ENCODE results near the gene INSR. TPM values are rescaled to one million over a fixed set of nuclear protein-coding genes. Genes with fewer than 3 reads are reported as not detected.

The INSR gene
- total and polyA plus RNA-seq, 2 of the 8 experiments (the other 6 are each of a cell fraction or from before 2014, with no cell fraction given), result 13.1 to 48.7 TPM

- Histone ChIP-seq H2BK120ac (replicated peaks; ENCODE audit: low read depth, low read length) (no peak overlapping the region), H4K91ac (replicated peaks; ENCODE audit: insufficient read length, low read length) (no peak overlapping the region), H2BK20ac (ENCODE audit: low read length) (no peak overlapping the region), H2BK12ac (ENCODE audit: low read depth, low read length) (no peak overlapping the region), H3K27me3 (replicated peaks in 1 of 4; ENCODE audit: control insufficient read depth in 3 of 4, extremely low read depth in 1 of 4, insufficient read depth in 3 of 4, low read length in 3 of 4) (no peaks in the 10 kb centered on the region), H3K4me2 (ENCODE audit: insufficient read depth in 1 of 2, low read depth in 2 of 2, low read length in 2 of 2) (no peak overlapping the region), H2BK5ac (ENCODE audit: low read depth, low read length) (no peak overlapping the region), H3K9me3 (ENCODE audit: insufficient read depth in 2 of 2, low read depth in 1 of 2, low read length in 1 of 2) (peaks cover 6 to 15% of the 10 kb centered on the region in 2 experiments; a peak in 2 of 4 replicates), H4K8ac (ENCODE audit: extremely low read depth, insufficient read depth, low read length) (no peak overlapping the region), H2BK15ac (ENCODE audit: low read length) (no peak overlapping the region), H4K5ac (ENCODE audit: insufficient read length, low read depth, low read length) (no peak overlapping the region), H3K4me1 (replicated peaks in 1 of 4; ENCODE audit: control insufficient read depth in 3 of 4, insufficient read depth in 4 of 4, low read length in 3 of 4) (no peaks in the 10 kb centered on the region), H3K56ac (replicated peaks; ENCODE audit: insufficient read length, low read depth, low read length) (no peak overlapping the region), H3K4me3 (ENCODE audit: extremely low read depth in 1 of 4, insufficient read depth in 2 of 4, low read depth in 3 of 4, low read length in 4 of 4) (no peak overlapping the region), H3K23me2 (ENCODE audit: low read depth, low read length) (peaks cover 2% of the 10 kb centered on the region; the same call in 1 of the 2 replicates), H3K27ac (ENCODE audit: low read depth, low read length) (no peak overlapping the region), H3K23ac (ENCODE audit: insufficient read length) (no peak overlapping the region), H3K79me2 (ENCODE audit: control insufficient read depth in 1 of 2, insufficient read depth in 2 of 2, low read length in 2 of 2) (peaks cover 0 to 8% of the 10 kb centered on the region in 2 experiments; a peak in 2 of 4 replicates), H3K36me3 (ENCODE audit: control insufficient read depth in 2 of 4, insufficient read depth in 4 of 4, low read length in 3 of 4) (peaks cover 4 to 10% (median 6%) of the 10 kb centered on the region in 4 experiments; a peak in 7 of 8 replicates), H2AFZ (ENCODE audit: low read length) (no peak overlapping the region), H3K18ac (ENCODE audit: extremely low read depth, low read length) (no peak overlapping the region), H3K4ac (replicated peaks; ENCODE audit: insufficient read length, low read depth, low read length) (no peak overlapping the region), H3K79me1 (ENCODE audit: low read depth, low read length) (no peaks in the 10 kb centered on the region), H4K20me1 (replicated peaks in 1 of 2; ENCODE audit: control insufficient read depth in 1 of 2, insufficient read depth in 2 of 2, low read length in 2 of 2) (no peaks in the 10 kb centered on the region), H3K14ac (ENCODE audit: insufficient read length) (no peak overlapping the region), H2AK5ac (ENCODE audit: low read depth, low read length) (no peak overlapping the region), H3K9ac (replicated peaks in 1 of 4; ENCODE audit: extremely low read depth in 1 of 4, low read depth in 3 of 4, low read length in 3 of 4) (no peak overlapping the region)
- ChIA-PET POLR2A (ENCODE audit: partially characterized antibody) (no interaction called here), CTCF (ENCODE audit: partially characterized antibody) (no interaction called here)
- FAIRE-seq (no peak), DNase-seq (ENCODE audit: low read depth in 1 of 2, low spot score in 2 of 2) (no peak)
- WGBS, 2 experiments (ENCODE audit: extremely low coverage in 1 of 2, insufficient coverage in 1 of 2, insufficient read length in 1 of 2, insufficient replicate concordance in 2 of 2, low coverage in 1 of 2, low lambda C conversion rate in 2 of 2, missing lambda C conversion rate in 1 of 2), result 87% methylated on average over 2 of the region's 2 CpGs; no CpG with 5 or more reads in 1 of the 2 experiments
- TF ChIP-seq SAP30 (IDR thresholded peaks at IDR 0.05; ENCODE audit: insufficient read depth, insufficient replicate concordance, low read length) (no peak), KDM4A (IDR thresholded peaks at IDR 0.05; ENCODE audit: low read depth, low read length, severe bottlenecking) (no peak), GTF2F1 (IDR thresholded peaks at IDR 0.05; ENCODE audit: borderline replicate concordance, low read depth, low read length) (no peak), MAX (IDR thresholded peaks at IDR 0.05) (no peak), SIRT6 (IDR thresholded peaks at IDR 0.05; ENCODE audit: low read length) (no peak), ZNF274 (IDR thresholded peaks at IDR 0.05; ENCODE audit: borderline replicate concordance, extremely low read depth, low read length) (no peak), NANOG (IDR thresholded peaks at IDR 0.05; ENCODE audit: insufficient read depth, low read depth, low read length, poor library complexity, severe bottlenecking) (no peak)
Observed at GRCh38 chr19:7067716-7068115, 226.5 kb downstream of the INSR start.

Data from H1 (cell line).